Measurements from ENCODE around the gene SPINT2.
A peak's percentile ranks its signal among the peaks of the same experiment; 100 is the strongest.
"Not testable (repeated sequence)": the region's sequence is repeated elsewhere in the genome, so short reads cannot be mapped to it uniquely, and the experiment has no call there.

The SPINT2 gene, protein sequence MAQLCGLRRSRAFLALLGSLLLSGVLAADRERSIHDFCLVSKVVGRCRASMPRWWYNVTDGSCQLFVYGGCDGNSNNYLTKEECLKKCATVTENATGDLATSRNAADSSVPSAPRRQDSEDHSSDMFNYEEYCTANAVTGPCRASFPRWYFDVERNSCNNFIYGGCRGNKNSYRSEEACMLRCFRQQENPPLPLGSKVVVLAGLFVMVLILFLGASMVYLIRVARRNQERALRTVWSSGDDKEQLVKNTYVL

DNA sequence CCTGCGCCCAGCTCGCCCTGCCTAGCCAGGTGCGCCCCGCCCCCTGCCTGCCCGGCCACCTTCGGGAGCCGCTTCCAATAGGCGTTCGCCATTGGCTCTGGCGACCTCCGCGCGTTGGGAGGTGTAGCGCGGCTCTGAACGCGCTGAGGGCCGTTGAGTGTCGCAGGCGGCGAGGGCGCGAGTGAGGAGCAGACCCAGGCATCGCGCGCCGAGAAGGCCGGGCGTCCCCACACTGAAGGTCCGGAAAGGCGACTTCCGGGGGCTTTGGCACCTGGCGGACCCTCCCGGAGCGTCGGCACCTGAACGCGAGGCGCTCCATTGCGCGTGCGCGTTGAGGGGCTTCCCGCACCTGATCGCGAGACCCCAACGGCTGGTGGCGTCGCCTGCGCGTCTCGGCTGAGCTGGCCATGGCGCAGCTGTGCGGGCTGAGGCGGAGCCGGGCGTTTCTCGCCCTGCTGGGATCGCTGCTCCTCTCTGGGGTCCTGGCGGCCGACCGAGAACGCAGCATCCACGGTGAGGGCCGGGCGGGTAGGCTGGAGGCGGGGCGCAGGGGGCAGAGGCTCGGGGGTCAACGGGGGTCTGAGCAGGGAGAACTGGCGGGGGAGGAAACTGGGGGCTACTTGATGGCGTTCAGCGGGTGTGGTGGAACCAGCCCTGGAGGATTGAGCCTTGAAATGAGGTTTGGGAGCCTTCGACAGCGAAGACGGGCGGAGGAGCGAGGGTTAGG, at the start of gene SPINT2:
Gene SPINT2 (plus strand): TSS at position 88 of the 727 bp plus-strand sequence. CDS start 320 bp downstream, at position 408.
- DNase-seq (ENCODE audit: low read depth), result peak; percentile 67

DNA sequence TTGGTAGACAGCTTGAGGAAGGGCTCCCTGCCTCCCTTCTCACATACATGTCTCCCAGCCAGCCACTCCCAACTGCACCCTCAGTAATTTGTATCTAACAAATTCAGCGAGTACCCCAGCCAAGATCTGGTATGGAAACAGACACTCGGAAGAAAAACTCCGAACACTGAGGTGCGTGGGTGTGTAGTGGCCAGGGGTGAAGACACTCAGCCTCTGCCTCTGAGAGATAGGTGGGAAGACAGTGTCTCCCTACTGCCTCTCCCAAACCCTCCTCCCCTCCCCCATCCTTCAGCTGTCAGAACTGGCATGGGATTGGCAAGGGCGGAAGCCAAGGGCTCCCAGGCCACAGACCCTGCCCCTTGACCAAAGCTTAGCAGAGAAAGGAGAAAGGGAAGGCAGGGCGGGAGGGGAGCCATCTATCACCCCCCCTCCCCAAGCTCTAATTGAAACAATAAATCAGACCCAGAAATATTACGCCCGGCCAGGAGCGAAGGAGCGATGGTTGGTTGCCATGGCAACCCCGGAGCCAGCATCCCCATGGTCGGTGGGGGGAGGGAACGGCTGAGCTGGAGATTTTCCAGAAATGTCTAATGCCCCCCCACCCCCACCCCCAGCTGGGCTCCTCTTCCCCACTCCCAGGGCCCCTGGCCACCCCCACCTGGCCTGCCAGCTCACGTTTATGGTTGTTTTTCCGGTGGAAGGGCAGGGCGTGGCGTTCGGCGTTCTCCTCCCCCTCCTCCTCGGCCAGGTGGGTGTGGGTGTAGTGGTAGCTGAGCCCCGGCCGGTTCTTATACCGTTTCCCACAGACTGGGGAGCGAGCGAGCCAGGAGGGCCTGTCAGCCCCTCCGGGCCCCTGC, 47.4 kb upstream of the SPINT2 start:
- no peak for DNase-seq (ENCODE audit: low read depth)

DNA sequence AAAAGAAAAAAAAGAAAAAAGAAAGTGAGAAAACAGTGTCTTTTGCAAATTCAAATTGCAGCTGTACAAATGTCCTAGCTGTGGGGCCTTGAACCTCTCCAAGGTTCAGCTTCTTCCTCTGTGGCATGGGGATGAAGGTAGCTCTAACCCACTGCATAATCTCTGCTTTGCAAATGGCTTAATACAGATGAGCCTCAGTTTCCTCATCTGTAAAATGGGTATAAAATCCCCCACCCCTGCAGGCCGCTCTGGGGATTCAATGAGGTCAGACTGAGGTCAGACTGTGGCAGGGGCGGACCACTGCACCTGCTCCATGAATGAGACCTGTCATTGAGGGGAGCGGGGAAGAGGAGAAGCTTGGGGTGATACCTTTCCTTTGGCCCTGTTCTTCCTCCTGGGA, 46.2 kb upstream of the SPINT2 start:
- DNase-seq (ENCODE audit: low read depth), result no peak

DNA sequence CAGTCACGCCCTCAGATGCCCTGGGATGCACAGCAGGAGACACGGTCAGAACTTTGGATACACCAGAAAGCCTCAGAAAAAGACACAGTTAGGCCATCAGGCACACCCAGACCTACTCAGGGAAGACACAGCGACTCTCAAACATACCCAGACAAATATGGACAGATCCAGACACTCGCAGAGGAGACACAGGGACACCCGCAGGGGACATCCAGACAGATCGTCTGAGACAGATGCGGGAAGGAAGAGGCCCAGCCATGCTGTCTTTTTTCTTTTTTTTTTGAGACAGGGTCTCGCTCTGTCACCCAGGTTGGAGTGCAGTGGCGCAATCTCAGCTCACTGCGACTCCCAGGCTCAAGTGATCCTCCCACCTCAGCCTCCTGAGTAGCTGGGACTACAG, 45.2 kb upstream of the SPINT2 start:
- no peak for DNase-seq (ENCODE audit: low read depth)

DNA sequence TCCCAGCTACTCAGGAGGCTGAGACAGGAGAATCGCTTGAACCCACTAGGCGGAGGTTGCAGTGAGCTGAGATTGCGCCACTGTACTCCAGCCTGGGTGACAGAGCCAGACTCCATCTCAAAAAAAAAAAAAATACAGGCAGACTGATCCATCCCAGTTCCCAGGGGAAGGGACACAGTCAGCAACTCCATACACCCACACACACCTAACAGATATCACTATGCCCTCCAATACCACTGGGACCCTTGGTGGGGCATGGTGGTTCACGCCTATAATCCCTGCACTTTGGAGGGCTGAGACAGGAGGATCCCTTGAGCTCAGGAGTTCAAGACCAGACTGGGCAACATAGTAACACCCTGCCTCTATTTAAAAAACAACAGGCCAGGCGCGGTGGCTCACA, 43.0 kb upstream of the SPINT2 start:
- no peak for DNase-seq (ENCODE audit: low read depth)

DNA sequence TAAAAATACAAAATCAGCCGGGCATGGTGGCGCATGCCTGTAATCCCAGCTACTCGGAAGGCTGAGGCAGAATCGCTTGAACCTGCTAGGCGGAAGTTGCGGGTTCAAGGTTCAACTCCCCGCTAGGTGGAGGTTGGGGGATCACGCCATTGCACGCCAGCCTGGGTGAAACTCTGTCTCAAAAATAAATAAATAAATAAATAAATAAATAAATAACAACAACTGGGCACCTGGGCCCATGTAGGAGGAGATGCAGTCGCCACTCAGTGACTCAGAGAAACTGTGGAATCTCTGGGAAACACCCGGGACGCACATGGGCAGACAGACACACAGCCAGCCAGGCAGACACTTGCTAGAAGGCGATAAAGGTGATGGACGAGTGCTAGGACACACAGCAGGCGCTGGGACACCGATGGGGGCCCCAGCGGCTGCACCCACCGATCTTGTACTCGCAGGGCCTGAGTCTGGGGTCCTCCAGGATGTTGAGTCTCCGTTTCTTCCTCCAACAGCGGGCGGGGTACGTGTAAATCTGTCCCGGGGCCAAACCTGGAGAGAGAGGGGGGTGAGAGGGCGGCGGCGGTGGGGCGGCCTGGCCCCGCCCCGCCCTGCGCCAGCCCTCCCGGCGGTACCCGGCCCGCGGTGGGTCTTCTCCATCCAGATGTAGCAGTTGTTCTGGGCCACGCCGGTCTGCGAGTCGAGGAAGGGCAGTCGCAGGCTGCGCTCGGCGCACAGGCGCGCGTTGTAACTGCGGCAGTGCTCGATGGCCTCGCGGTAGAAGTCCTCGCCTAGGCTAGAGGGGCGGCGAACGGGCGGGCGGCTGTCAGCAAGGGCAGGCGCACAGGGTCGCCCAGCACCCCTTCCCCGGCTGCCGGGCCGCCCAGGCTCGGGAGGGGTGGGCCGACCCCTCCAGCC, 42.2 kb upstream of the SPINT2 start:
- no peak for DNase-seq (ENCODE audit: low read depth)

DNA sequence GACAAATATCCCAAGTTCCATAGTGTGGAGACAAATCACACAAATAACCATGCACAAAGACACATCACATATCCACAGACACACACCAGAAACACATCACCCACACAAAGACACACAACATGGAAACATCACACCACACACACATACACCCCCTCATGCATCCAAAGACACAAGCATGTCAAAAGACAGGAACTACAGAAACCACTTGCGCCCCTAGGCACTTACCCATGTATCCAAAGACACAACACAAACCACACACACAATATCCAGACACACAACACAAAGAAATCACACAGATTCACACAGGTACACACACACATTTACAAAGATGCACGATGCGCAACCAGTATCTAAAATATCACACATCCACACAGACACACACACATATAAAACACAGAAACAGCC, 41.3 kb upstream of the SPINT2 start:
- no peak for DNase-seq (ENCODE audit: low read depth)

DNA sequence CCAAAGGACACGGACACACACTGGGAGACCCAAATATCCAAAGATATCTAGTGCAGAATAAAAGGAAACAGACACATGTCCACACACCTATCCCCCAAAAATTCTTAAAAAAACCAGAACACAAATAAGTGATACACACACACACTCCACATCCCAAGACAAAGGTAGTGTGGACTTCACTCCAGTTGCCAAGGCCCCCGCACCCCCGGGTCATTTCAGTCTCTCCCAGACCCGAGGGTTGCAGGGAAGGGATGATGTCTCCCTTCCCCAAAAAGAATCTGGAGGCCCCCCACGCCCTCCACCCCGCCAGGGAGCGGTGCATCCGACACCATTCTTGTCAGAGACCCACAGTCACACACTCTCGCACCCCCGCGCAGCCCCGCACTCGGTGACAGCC, 40.8 kb upstream of the SPINT2 start:
- DNase-seq (ENCODE audit: low read depth), result no peak

DNA sequence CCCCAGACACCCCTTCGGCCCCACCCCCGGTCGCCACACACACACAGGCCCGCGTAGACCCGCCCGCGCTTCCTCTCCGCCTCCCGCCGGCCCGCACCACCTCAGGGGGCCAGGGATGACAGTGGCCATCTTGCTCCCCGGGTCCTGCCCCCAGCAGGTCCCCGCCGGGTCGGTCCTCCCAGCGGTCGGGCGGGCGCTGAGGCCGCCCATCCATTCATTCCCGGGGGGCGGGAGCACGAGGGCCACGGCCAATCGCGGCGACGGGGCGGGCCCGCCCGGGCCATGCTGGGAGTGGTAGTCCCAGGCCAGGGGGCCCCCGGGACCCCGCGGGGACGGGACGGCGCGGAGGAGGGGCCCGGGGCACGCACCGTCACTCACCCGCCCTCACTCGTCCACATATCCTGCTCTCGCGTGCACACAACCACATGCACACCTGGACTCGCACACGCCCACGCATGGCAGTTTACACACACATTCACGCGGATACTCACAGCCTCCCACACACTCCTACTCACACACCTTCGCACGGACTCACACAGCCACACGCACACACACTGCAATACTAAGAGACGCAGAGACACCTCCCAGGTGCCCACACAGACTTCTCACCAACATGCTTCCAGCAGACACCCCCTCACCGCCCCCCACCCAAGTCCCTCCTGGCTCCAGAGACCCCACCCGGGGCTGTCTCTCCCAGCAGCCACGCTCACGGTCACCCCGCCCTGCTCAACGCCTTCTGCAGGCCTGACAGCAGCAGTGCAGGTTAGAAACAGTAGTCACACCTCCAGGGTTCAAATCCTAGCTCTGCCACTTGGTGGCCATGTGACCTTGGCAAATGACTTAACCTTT, 40.1 kb upstream of the SPINT2 start, which contains the start of gene DPF1:
Gene DPF1 (minus strand): TSS at position 209 of the 849 bp plus-strand sequence. CDS start 80 bp downstream, at position 129.
- peak; percentile 15 for DNase-seq (ENCODE audit: low read depth)

DNA sequence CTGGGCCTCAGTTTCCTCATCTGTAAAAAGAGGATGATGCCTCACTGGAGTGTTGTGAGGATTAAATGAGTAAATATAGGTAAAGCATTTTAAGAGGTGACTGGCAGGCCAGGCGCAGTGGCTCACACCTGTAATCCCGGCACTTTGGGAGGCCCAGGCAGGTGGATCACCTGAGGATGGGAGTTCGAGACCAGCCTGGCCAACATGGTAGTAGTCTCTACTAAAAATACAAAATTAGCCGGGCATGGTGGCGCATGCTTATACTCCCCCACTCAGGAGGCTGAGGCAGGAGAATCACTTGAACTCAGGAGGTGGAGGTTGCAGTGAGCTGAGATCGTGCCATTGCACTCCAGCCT, 39.5 kb upstream of the SPINT2 start:
- not testable (repeated sequence) for DNase-seq (ENCODE audit: low read depth)

DNA sequence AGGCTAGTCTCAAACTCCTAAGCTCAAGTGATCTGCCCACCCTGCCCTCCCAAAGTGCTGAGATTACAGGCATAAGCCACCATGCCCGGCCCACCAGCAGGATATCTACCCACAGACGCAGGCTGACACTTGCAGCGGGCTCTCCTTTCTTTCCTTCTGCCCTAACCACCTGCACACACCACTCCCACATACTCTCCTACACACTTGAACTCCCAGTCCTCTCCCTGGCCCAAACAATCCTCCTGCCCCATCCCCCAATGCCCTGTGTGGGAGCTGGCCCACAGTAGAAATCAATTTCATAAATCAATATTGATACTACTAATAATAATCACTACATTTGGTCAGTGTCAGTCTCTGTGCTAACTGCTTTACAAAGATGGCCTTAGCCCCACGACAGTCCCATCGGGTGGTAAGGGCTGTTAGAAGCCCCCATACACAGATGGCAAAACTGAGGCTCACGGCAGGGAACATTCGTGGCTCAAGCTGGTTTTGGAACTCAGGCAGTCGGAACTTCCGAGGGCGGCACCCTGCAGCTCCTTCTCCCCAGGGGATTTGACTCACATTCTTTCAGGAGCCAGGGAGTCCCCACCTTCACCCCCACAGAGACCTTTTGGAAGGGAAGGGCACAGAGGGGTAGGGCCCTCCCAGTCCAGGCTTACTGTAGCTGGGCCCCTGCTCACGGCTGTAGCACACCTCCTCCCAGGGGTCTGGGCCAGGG, 36.9 kb upstream of the SPINT2 start:
- no peak for DNase-seq (ENCODE audit: low read depth)

DNA sequence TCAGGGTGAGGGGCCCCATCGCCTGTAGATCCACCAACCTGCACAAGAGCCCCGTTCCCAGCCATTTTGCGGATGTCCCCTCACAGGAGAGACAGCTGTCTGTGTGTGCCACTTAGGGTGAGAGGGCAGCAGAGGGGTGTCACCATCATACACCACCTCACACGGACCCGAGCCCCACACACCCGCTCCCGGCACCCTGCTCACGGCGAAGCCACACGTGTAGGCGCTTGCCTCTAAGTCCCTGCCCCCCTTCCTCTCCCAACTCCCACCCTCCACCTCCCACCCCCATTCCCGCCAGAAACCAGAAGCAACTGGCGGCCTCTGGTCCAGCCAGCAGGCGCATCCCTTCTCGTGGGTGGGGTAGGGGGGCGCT, 36.4 kb upstream of the SPINT2 start:
- no peak for DNase-seq (ENCODE audit: low read depth)

DNA sequence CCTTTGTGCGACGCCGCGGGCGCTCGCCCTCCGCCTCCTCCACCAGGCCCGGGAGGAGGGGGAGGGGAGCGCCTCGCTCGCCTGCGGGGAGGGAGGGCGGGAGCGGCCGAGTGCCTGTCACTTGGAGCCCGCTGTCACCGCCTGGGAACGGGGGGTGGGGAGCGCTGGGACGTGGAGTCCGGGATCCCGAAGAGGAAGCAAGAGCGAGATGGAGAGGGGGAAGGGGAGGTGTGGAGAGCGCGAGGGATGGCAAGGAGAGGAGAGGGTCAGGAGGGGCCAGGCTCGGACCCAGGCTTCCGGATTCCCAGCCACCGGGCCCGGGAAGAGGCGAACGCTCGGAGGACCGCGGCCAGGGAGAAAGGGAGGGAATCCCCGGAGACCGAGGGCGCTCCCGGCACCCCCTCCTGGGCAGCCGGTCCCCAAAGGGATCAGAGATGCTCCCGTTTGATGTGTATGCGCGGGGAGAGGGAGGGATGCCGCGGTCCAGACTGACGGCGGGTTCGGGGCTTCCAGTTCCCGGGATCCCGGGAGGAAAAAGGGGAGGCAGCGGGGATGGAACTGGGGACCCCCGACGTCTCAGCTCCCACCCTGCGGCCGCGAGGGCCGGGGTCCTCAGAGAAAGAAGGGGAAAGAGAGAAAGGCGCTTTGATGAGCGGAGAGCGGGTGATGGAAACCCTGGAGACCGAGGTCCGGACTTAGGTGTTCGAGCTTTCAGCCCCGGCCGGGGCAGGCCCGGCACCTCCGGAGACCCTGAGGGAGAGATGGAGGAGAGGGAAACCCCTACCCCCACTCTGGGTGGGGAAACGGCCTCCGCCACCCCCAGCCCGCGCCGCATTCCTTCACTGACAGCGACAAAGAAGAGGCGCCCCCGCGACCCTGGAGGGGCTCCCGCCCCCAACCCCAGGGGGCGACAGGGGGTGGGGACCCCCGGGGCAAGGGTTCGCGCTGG, 35.6 kb upstream of the SPINT2 start:
- no peak for DNase-seq (ENCODE audit: low read depth)

DNA sequence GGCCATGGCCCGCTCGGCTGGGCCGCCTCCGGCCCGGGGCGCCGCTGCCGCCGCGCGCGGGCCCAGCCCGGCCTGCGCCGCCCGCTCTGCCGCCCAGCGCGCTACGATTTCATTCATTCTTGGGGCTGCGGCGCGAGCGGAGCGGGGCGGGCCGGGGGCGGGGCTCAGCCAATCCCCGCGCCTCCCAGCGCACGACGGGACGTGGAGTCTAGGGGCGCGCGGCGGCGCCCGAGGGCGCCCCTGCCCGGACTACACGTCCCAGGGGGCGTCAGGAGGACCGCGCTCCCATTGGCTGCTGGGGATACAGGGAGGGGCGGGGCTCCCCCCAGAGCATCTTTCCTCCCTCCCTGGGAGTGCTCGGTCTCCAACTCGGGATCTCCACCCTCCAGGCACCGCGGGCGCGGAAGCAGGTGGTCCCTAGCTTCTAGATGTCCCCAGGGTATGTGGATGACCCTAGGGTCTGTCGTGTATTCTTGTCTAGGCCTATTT, 34.7 kb upstream of the SPINT2 start:
- DNase-seq (ENCODE audit: low read depth), result peak; percentile 37

DNA sequence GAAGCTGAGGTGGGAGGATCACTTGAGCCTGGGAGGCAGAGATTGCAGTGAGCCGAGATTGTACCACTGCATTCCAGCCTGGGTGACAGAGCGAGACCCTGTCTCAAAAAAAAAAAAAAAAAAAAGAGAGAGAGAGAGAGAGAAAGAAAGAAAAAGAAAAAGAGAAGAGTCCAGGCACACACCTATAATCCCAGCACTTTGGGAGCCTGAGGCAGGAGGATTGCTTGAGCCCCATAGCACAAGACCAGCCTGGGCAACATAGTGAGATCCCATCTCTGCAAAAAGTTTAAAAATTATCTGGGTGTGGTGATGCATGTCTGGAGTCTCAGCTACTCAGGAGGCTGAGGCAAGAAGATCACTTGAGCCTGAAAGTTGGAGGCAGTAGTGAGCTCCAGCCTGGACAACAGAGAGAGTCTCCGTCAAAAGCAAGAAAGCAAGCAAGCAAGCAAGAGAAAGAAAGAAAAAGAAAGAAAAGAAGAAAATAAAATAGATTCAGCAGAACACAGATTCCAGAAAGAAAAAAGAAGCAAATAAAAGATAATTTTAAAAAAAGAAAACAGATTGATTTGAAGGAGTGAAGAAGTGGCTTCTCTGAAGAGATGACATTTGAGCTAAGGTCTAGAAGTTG, 33.8 kb upstream of the SPINT2 start:
- DNase-seq (ENCODE audit: low read depth), result not testable (repeated sequence)

DNA sequence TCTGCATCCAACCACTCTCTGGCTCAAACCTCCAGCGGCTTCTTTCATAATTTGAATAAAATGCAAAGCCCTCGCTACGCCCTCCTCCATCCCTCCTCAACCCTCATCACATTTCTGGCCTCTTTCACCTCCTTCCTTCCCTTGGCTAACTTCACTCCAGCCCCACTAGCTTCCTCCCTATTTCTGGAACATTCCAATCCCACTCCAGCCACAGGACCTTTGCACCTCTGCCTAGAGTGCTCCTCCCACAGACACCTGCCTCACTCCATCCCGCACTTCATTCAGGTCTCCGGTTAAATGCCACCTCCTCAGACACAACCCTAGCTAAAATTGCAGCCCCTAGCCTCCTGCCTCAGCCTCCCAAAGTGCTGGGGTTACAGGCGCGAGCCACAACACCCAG, 32.5 kb upstream of the SPINT2 start:
- no peak for DNase-seq (ENCODE audit: low read depth)

DNA sequence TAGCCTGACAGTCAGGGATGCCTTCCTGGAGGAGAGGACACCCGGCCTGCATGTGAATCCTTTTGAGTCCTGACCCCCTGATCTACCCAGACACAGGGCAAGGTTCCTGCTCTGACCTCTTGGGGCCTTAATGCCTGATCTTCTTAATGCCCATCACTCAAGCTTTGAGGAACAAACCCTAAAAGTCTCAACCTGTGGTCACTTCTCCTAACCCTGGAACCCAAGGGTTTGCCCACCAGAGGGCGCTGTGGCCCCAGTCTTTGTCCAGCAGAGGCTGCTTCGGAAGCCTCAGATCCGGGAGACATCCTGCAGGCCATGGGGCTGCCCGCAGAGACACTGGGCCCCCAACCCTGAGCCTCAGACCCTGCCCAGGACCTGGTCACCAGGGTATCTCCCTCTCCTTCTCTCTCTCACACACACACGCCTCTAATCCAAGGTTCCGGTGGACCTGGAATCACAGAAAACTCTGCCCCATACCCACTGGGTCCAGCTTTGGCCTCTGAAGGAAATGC, 30.6 kb upstream of the SPINT2 start:
- peak; percentile 54 for DNase-seq (ENCODE audit: low read depth)

DNA sequence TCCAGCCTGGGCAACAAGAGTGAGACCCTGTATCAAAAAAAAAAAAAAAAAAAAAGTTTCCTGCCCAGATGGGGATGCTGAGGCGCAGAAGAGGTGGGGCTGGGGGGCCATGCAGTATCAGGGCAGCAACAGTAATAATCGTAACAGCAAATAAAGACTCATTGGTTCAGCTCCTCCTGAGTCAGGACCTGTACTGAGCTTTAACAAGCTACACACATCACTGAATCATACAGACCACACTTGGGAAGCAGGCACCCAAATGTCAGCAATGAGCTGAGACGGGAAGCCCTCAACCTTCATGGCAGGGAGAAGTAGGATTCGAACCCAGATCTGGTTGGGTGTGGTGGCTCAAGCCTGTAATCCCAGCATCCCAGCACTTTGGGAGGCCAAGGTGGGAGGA, 29.8 kb upstream of the SPINT2 start:
- DNase-seq (ENCODE audit: low read depth), result no peak
